Measurements from ENCODE around the gene ENOX1.

The ENOX1 gene

DNA sequence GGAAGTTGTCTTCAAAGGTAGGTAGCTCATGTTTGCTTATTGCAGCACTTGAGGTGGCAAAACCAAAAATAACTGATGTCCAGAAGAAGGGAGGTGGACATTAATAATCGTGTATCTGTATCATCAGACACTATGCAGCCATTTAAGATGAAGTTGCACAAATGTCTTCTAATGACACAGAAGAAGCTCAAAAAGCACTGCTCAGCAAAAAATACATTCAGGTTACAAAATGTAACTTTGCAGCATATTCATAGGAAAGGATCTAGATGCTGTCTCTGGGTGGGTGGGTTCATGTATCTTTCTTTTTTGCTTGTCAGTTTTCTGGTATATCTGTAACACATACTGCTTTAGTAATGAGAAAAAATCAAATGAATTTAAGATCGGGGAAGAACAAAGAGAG, 515.6 kb downstream of the ENOX1 start:
- no peak for DNase-seq

DNA sequence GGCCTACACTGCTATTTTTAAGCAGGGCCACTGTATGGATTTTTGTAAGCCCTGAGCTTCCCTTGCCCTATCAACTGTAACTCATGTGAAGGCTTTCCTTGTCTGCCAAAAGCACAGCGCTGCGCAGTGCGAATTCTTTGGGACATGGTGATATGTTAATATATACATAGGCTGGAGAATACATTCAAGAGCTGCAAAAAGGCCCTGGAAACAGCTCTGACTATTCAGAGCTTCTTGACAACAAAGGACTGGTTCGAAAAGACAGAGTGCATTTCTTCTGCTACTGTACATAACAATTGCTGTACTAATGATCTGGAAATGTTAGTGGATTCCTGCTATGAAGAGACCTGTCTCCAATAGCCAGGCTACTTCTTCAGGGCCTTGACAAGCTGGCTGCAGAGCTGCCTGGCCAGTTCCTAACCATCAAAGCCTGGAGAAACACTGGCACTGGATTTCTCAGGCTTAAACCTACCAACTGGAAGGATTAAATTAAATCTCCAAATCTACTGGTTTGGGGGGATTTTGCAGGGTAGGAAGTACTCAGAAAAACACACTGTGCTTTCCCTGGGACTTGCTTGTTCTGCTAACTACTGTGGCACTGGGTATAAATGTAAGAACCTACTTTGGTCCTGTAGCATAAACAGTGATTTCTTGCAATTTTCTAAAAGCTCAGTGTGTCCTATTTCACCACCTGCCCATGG, 516.5 kb downstream of the ENOX1 start:
- DNase-seq, result no peak

DNA sequence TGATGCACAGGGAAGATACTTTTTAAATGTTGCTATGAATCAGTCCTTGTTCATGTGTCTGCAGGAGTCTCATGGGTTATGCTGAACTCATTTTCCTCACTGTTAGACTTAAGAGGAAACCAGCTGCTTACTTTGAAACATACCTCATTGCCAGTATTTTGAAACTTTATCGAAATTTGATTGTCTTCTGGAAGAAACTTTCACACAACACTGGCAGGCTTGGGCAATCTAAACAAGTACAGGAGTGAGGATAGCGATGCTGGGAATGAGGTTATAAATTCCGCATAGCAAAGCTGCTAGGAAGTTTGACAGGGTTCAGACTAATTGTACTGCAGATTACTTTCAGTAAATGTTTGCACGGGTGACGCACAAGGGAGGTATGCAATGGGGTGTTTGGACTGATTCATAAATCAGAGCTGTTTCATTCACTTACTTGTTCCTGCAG, 517.7 kb downstream of the ENOX1 start:
- DNase-seq, result no peak

DNA sequence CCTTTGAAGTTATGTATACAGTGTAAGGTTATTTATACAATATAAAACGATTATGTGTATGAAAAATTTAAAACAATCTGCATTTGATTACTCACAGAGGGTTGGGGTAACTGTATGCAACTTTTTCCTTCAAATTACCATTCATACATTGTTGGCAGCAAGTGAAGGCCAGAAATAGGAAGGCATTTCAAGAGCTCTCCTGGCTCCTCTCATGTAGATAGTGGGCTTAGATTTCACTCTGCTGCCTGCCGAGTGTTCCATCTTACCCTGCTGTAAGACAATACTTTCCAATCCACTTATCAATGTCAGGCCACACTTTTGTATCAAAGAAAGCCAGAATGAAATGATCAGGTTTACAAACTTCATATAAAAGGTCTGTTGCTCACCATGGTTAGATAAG, 518.1 kb downstream of the ENOX1 start:
- no peak for DNase-seq

DNA sequence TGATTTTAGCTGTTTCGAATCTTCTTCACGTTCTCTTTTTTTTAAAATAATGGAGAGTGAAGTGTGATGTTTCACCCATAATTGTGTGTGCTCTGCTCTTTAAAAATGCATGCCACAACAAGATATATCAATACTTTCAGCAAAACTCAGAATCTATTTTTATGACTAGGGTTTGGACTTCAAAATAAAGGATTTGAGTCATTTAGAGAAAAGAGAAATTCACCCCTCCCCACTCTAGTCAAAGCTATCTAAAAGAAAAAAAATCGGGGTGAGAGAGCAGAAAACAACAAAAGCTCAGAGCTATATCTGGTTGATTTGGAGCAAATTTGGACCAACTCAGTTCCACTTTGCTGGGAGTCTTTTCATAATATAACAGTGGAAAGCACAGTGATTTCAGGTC, 518.9 kb downstream of the ENOX1 start:
- no peak for DNase-seq

DNA sequence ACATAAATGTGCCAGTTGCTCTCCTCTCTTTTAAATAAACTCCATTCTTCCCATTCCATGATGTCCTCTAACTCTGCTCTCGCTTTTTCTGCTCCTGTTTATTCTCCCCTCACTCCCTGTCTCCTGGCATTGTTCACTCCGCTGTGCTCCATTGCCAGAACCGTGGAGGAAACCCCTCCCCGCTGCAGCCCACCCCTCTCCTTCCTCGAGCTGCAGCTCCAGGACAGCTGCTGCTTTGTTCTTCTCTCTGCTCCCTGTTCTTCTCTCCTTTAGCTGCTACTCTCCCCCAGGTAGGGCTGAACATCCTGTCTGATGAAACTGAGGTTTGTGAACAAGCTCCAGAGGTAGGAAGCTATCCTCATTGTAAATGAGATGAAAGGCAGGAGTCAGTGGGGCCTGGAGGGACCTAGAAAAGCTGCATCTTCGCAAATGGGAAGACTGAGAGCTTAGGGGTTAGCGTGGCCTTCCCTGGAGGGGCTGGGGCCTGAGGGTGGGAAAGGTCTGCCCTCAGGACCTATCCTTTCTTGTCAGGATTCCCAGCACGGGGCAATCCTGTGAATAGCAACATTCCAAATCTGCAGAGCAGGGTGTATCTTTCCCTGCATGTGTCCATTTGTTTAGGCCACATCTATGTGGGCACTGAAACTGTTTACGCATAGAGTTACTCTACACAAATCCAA, 519.7 kb downstream of the ENOX1 start:
- DNase-seq, result no peak

DNA sequence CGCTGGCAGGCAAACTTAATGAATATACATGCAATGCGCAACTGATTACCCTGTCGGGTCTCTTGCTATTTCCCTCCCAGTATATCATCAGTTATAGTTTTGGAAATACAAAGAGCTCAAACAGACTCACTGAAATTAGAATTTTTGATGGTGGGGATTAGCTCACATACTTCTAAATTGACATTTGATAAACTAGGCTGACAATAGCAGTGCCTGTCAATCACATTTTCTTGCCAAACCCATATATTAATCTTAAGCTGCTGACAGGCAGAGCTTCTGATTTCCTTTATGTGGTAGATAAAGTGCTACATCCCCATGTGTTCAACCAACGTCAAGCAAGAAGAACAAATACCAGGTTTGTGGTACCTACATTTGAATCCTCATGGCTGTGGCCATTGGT, 521.7 kb downstream of the ENOX1 start:
- DNase-seq, result no peak

DNA sequence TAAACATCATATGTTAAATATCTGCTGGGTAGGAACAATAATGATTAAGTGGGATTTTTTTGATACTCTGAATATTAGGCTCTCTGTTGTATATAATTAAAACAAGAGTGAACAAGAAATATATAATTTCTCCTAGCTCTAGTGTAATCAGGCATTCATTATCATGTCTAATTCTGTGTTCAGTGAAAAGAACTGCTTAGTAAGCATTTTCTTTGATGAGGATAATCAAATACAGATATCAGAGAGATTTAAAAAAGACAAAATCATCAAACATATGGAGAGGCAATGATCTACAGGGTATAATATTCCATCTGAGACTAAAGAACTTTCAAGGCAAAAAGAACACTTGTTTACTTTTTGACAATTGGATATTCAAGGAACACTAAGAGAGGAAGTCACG, 522.3 kb downstream of the ENOX1 start:
- no peak for DNase-seq

DNA sequence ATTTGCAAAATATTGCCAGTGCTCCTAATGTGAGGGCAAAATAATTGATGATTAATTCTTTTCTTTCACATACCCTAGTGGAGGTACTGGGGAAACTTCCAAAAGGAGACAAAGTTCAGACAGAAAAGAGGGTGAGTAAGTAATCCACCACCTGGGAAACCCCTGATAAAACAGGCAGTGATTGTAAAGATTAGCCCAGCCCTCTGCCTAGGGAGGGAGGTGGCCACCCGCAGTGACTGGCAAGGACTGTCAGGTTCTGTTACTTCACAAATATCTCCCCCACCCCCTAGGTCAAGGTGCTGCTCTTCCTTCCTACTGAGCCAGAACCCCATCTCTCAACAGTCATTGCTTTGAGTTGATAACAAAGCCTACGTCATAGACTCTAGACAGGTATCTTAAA, 523.7 kb downstream of the ENOX1 start:
- DNase-seq, result no peak

DNA sequence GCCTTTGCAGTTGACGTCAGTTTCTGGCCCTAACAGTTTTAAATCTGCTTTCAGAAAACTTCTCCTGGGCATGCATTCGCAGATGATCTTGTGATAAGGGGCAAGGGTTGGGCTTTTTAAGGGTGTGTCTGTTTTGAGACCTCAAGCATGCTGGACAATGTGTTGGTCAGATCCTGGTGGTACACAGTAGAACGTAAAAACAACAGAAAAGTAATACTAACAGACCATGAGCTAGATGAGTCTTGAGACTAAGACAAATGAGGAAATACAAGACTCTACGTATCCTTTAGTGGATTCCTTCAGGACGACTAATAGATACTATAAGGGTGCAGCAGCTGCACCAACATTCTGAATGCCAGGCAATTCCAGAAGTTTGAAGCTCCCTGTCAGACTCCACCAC, 525.8 kb downstream of the ENOX1 start:
- DNase-seq, result no peak

DNA sequence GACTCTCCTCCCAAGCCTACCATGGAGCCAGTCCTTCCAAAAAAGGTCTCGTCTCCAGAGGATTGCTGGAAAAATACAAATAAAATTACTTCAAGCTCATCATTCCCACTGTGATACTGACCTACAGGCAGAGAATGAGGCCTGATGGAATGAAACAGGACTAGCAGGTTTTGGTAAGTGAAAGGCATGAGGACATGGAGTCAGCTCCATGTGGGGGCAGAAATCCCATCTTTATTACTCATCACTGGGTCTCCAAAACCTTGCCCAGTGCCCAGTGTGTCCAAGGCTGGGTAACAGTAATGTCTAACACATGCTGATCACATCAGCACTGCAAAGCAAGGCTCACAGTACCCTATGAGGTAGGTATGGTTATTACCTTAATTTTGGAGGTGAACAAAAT, 528.0 kb downstream of the ENOX1 start:
- DNase-seq, result no peak

DNA sequence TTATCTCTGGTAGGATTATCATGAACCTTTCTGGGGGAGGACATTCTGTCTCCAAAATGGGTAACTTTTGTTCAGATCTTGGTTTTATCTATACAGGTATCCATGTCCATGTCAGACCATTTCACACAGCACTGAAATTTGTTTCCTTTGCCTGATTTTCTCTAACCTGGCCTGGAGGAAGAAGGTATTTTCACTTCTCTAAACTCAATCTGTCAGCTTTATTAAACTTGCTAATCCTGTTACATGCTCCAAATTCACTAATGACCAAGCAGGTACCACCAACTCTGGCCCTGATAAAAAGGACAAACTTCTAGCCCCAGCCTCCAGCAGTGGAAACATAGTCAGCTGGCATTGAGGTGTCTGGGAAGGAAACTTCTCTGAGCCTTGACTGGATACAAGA, 529.0 kb downstream of the ENOX1 start:
- no peak for DNase-seq

DNA sequence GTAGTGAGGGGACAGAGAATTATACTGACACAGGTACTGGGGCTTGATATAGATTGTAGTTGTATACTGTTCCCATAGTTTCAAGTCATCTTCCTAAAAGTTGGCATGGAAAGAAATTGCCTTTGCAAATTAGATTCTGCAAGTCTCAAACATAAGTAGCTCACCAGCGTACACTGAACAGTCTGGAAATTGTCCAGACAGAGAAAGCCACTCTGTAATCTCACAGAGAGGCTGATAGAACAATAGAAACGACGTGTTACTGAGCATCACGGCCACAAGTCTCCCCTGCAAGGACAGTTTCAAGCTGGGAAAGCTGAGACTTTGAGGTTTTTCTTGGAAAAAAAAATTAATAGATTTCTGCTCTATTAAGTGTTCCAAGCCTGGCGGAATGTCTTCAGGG, 534.8 kb downstream of the ENOX1 start:
- DNase-seq, result no peak

DNA sequence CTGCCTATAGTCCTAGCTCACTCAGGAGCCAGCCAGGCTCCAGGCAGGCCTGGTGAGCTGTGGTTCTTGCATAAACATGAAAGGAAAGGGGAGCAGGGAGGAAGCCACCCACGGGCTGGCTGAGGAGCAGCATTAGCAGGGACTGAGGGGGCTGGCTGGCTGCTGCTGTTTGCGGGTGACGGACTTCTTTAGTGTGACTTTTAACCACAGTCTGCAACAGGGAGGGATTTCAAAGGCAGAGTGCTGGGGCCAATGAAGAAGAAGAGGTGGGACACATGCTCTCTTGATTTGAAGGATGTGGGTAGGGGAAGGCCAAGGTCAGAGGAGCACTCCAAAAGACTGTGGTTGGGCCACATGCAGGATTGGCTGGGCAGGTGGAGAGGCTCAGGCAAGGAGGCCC, 540.4 kb downstream of the ENOX1 start:
- no peak for DNase-seq

DNA sequence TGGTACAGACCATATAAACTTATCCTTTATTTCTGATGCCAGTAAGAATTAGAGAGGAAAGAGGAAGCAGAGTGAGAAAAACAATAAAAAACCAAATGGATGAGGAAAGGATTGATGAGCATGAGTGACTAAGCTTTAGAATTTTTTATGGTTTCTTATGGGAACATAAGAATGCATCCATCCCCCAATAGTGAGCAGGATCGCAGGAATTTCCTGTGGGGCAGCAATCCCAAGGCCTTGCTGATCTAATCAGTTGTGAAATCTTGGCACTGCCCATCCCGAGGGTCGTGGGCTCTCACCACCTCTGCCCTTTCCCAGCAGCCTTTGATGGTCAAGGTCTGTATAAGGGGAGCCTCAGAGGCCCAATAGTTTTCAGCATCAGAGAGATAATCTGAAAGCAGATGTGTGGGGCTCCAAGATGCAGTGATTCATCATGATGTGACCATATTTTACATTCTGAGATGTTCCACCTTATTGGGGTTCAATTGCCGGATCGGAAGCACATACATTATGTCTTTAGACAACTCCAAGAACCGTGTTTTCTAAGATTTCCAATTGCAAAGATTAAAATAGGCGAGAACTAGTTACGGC, 541.3 kb downstream of the ENOX1 start:
- no peak for DNase-seq

DNA sequence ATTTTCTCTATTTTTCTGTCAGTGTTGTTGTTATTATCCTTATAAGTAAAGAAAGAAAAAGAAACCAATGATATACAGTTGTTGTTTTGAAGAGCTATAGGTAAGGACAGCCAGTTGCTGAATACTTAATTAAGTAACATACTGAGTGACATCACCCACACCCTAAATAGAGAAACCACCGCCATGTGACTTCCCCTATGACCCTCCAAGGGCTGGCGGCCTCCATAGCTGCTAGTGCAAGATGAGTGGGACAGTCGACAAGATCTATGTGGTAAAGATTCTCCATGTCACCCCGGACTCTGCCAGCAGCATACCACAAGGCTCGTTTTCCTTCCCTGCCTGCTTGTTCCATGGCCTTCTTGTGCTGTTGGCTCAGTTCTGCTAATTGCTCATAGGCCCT, 542.3 kb downstream of the ENOX1 start:
- DNase-seq, result no peak

DNA sequence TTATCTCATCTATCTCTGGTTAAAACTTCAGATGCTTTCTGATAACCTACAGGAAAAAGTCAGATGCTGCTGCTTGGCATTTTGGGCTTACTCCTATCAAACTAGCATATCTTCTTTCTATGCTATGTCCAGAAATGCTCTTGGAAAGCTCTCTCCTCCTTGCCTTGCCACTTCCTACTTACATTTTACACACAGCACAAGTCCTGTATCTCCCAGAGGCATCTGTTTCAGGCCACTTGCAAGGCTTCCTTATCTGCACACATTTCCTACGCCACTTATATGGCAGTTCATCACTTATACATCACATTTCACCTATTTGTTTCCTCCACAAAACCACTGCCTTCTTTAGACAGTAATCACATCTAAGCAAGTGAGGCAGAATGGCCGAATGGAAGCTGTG, 543.1 kb downstream of the ENOX1 start:
- no peak for DNase-seq

DNA sequence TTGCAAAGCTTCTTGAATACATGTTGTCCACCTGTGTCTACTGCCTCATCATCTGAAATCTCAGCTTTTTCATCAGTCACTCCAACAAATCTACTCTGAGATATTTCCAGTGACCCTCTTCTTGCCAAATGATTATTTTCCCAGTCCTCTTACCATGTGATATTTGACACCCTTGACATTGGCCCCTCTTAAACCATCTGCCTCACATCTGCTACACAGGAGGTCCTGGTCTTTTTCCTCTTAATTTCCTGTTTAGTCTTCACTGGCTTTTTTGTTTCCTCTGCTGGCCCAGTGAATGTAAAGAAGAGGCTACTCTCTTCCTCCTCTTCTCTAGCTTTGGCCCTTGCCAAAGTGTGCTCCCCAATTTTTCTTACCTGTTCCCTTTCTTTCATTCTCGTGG, 544.7 kb downstream of the ENOX1 start:
- DNase-seq, result no peak

DNA sequence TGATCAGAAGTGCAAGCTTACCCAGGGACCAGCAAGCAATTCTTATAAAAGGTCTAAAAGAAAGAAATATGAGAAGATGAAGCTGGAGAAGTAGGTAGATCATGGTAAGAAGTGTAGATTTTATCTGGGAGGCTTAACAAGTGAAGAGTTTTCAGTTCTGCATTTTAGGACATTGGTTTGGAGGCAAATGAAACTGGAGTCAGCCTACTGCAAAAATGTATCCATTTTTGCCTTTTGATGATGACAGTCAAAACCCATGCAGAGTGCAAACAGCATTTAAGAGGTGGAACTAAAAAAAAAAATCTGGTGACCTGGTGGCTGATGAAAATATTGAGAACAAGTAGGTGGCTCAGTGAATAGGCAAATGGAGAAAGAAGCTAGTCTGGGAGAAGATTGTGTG, 546.5 kb downstream of the ENOX1 start:
- no peak for DNase-seq

DNA sequence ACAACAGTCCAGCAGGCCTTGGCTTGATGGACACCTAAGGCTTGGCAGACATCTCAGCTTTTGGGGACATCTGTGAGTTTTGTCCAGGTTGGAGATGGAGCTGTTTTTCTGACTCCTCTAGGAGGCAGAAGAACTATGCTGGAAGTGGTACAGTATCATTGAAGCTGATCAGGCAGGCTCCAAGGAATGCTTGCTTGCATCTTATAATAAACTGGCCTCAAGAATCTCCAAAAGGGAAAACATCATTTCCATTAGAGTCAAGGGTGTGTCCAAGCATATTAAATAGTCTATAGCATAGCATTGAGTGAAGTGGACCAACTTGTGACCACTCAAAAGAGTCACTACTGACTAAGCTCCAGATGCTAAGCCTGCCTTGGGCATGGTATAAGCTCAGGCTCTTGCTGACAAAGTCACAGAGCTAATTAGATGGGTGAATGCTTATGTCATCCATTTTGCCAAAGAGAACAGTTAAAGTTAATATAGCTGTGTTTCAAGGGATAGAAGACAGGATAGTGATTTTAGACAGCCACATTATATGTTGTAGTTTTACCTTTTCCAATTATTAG, 547.4 kb downstream of the ENOX1 start:
- no peak for DNase-seq

DNA sequence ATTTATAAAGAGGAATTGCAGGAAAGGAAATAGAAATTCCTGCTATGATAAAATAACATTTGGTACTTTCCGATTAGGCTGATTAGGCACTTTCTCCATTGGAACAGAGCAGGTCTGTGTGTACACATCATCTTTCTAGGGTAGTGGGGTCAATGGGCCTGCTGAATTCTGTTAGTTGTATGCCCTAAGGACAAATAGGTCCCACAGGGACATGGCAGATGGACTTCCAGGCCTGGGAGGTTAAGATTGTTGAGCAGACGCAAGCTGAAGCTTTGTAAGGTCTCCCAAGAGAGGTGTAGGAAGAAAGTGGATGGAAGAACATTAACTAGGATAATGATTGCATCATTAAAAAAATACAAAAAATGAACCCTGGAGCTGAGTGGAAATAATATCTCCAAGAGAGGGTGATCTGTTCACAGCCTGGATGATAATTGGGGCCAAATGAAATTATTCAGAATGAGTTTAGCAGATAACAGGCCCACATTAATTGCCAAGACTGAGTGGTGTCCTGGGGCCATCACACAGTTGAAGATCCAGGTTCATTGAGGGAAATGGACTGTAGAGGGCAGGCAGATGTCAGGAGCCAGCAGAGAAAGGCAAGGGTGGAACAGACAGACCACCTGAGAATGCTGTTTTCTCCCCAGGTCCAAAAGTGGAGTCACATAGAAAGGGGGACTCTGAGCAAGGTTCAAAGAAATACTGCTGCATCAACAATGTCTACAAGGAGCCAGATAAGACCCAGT, 548.3 kb downstream of the ENOX1 start:
- DNase-seq, result no peak

DNA sequence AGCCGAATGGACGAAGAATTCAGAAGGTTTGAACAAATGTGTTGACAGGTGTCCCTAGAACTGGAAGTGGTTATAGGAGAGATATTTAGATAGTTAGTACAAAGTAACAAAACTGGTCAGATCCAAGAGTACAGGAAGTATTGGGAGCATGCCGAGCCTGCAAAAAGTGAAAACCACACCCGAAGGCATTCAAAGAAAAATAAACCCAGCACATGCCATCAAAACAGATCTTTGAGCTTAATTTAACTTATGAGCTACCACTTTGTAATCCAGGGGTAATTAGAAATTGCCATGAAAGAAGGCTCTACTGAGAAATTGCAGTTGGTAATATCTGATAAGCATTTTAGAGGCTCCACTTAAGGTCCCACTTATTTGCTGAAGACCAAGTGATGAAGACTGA, 549.2 kb downstream of the ENOX1 start:
- DNase-seq, result no peak

DNA sequence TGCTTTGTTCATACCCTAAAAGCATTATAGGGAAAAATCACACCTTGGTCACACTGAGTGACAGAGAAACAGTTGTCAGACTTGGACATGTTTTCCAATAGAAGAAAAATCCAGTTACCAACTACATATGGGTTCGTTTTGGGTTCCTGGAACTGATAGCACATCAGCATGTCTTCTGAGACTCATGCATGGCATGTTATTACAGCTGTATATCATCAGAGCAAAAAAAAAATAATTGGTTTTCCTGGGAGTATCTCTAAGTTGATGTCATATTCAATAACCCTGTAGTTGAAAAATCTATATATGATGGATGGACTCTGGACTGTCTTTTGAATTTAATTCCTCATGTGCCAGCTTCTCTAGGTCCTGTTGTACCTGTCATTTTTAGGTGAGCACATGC, 551.7 kb downstream of the ENOX1 start:
- DNase-seq, result no peak

DNA sequence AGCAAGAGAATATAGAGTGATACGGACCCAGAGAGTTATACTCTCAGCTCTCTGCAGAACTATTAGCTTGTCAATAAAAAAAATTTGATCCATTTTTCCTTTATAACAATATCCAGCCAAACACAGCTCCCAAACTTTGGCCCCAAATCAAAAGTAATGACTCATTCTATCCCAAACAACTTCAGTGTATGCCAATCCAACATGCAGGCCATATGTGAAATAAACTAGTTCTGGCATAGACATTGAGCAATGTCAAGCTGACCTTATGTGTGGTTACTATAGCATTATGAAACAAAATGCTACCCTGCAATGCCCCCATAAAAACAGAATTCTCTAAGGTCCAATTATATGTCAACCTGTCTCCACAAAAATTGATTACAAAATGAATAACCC, 553.9 kb downstream of the ENOX1 start:
- DNase-seq, result no peak

All from activated T-cell treated with anti-CD3 and anti-CD28 coated beads for 4 hours (primary cell).